HG03460 (cell line): ENCODE measurements around the gene THAP9.
"Not testable (repeated sequence)": the region's sequence is repeated elsewhere in the genome, so short reads cannot be mapped to it uniquely, and the experiment has no call there.

Experiments used
- ATAC-seq: cut with Tn5 transposase; IDR thresholded peaks from one replicate; pipeline ENCODE4 v1.9.1; 2021; ENCODE audit not compliant: unreplicated experiment

The THAP9 gene

GRCh38 chr4:82900411-82901182, at the start of gene THAP9:
Gene THAP9, plus strand, starts transcription at chr4:82900735. Its CDS starts 68 bp downstream, at chr4:82900803.
- peak; percentile 86 for ATAC-seq

GRCh38 chr4:82851318-82851717, 49.2 kb upstream of the THAP9 start:
- ATAC-seq: no peak

- no peak for ATAC-seq
Observed at GRCh38 chr4:82851885-82852750, 48.4 kb upstream of the THAP9 start.

- no peak for ATAC-seq
Observed at GRCh38 chr4:82852751-82853285, 47.7 kb upstream of the THAP9 start.

GRCh38 chr4:82860487-82860886, 40.0 kb upstream of the THAP9 start:
- ATAC-seq: not testable (repeated sequence)

- no peak for ATAC-seq
Observed at GRCh38 chr4:82861529-82861928, 39.0 kb upstream of the THAP9 start.

- ATAC-seq: no peak
Observed at GRCh38 chr4:82864336-82864979, 36.1 kb upstream of the THAP9 start.

- no peak for ATAC-seq
Observed at GRCh38 chr4:82865592-82865991, 34.9 kb upstream of the THAP9 start.

- not testable (repeated sequence) for ATAC-seq
Observed at GRCh38 chr4:82866033-82866432, 34.5 kb upstream of the THAP9 start.

GRCh38 chr4:82866706-82867385, 33.7 kb upstream of the THAP9 start:
- no peak for ATAC-seq

- ATAC-seq: no peak
Observed at GRCh38 chr4:82868572-82868971, 32.0 kb upstream of the THAP9 start.

- ATAC-seq: no peak
Observed at GRCh38 chr4:82885410-82885809, 15.1 kb upstream of the THAP9 start.

- ATAC-seq: no peak
Observed at GRCh38 chr4:82886147-82886942, 14.2 kb upstream of the THAP9 start.

GRCh38 chr4:82889287-82889686, 11.2 kb upstream of the THAP9 start:
- ATAC-seq: no peak

- ATAC-seq: peak; percentile 0
Observed at GRCh38 chr4:82890528-82890900, 10.0 kb upstream of the THAP9 start.

GRCh38 chr4:82890901-82891706, 9.4 kb upstream of the THAP9 start, which contains the start of gene SEC31A:
Gene SEC31A, minus strand, starts transcription at chr4:82891153. Its CDS starts 9,217 bp downstream, at chr4:82881936.
- ATAC-seq: peak; percentile 86

GRCh38 chr4:82891707-82892466, 8.6 kb upstream of the THAP9 start:
- no peak for ATAC-seq

- no peak for ATAC-seq
Observed at GRCh38 chr4:82892467-82892802, 8.1 kb upstream of the THAP9 start.
